Neuronal stem cell (in vitro differentiated cells): ENCODE results near the gene VPS26C. TPM values are rescaled to one million over a fixed set of nuclear protein-coding genes. Genes with fewer than 3 reads are reported as not detected.
"Not testable (repeated sequence)": the region's sequence is repeated elsewhere in the genome, so short reads cannot be mapped to it uniquely, and the experiment has no call there.

Experiments
- DNase-seq: peaks from one replicate; pipeline ENCODE4 v3.0.0-alpha.2; 2013; ENCODE audit warnings: low spot score
- H2AFZ ChIP-seq: one replicate; pipeline ENCODE4 v1.6.1; 2013; ENCODE audit warnings: mild to moderate bottlenecking, low read length, inconsistent platforms
- H2AK5ac ChIP-seq: 2 replicates; pipeline ENCODE4 v1.6.1; 2013; ENCODE audit warnings: low read depth, mild to moderate bottlenecking, inconsistent platforms, low read length, moderate library complexity, mixed read lengths
- H2BK120ac ChIP-seq: 2 replicates; pipeline ENCODE4 v1.6.1; 2013; ENCODE audit warnings: low read depth, mild to moderate bottlenecking, inconsistent platforms, low read length, moderate library complexity, mixed read lengths
- H2BK12ac ChIP-seq: one replicate; pipeline ENCODE4 v1.6.1; 2013; ENCODE audit warnings: low read length, inconsistent platforms
- H2BK15ac ChIP-seq: 2 replicates; pipeline ENCODE4 v1.6.1; 2013; ENCODE audit warnings: mild to moderate bottlenecking, low read length, inconsistent platforms, mixed read lengths
- H2BK5ac ChIP-seq: one replicate; pipeline ENCODE4 v1.6.1; 2013; ENCODE audit warnings: inconsistent platforms, mild to moderate bottlenecking, low read length, moderate library complexity
- H3K14ac ChIP-seq: one replicate; pipeline ENCODE4 v1.6.1; 2013; ENCODE audit warnings: low read length, inconsistent platforms
- H3K18ac ChIP-seq: 2 replicates; pipeline ENCODE4 v1.6.1; 2013; ENCODE audit warnings: low read length, inconsistent platforms
- H3K23ac ChIP-seq: 2 replicates; pipeline ENCODE4 v1.6.1; 2013; ENCODE audit warnings: low read depth, mild to moderate bottlenecking, mixed read lengths, low read length, inconsistent platforms; ENCODE audit not compliant: poor library complexity
- H3K27ac ChIP-seq: replicated peaks from 3 replicates; pipeline ENCODE4 v1.5.1; 2013; ENCODE audit warnings: low read length, inconsistent platforms
- H3K27me3 ChIP-seq, 3 experiments: 2 replicates each; pipeline ENCODE4 v1.6.1; 2013; ENCODE audit warnings: low read length in 3 of 3, mild to moderate bottlenecking in 2 of 3, inconsistent platforms in 1 of 3, low read depth in 1 of 3, mixed read lengths in 1 of 3, moderate library complexity in 1 of 3; ENCODE audit not compliant: control insufficient read depth in 3 of 3, insufficient read depth in 3 of 3
- H3K36me3 ChIP-seq, 2 donors: replicated peaks in 1 of 2; 2 replicates each; pipeline ENCODE4 v1.6.1; 2013; ENCODE audit warnings: low read length in 2 of 2; ENCODE audit not compliant: control insufficient read depth in 2 of 2, insufficient read depth in 2 of 2
- H3K4ac ChIP-seq: 2 replicates; pipeline ENCODE4 v1.6.1; 2013; ENCODE audit warnings: inconsistent platforms, mild to moderate bottlenecking, low read length, moderate library complexity
- H3K4me1 ChIP-seq, 2 donors: 1 replicate in 1 of 2; 2 replicates in 1 of 2; pipeline ENCODE4 v1.6.1; 2013; ENCODE audit warnings: low read length in 2 of 2, low read depth in 1 of 2; ENCODE audit not compliant: control insufficient read depth in 2 of 2, insufficient read depth in 1 of 2
- H3K4me2 ChIP-seq: one replicate; pipeline ENCODE4 v1.6.1; 2013; ENCODE audit warnings: mild to moderate bottlenecking, low read length, inconsistent platforms; ENCODE audit not compliant: insufficient read depth, poor library complexity, severe bottlenecking
- H3K4me3 ChIP-seq, 2 donors: 2 replicates each; pipeline ENCODE4 v1.5.1; 2013; ENCODE audit warnings: low read length in 2 of 2, mild to moderate bottlenecking in 2 of 2, inconsistent platforms in 1 of 2, moderate library complexity in 1 of 2
- H3K79me1 ChIP-seq: one replicate; pipeline ENCODE4 v1.6.1; 2013; ENCODE audit warnings: low read depth, mild to moderate bottlenecking, inconsistent platforms, low read length, moderate library complexity
- H3K9ac ChIP-seq: one replicate; pipeline ENCODE4 v1.6.1; 2013; ENCODE audit warnings: mild to moderate bottlenecking, low read depth, low read length, inconsistent platforms; ENCODE audit not compliant: poor library complexity
- H3K9me3 ChIP-seq, 2 donors: replicated peaks in 1 of 2; 2 replicates each; pipeline versions ENCODE3 to v1.6.1; 2013; ENCODE audit warnings: low read length in 2 of 2, mild to moderate bottlenecking in 2 of 2, inconsistent platforms in 1 of 2, low read depth in 1 of 2, mixed read lengths in 1 of 2, moderate library complexity in 1 of 2; ENCODE audit not compliant: control insufficient read depth in 2 of 2, insufficient read depth in 1 of 2
- H4K8ac ChIP-seq: one replicate; pipeline ENCODE4 v1.6.1; 2013; ENCODE audit warnings: low read depth, mild to moderate bottlenecking, inconsistent platforms, low read length, moderate library complexity
- H4K91ac ChIP-seq: one replicate; pipeline ENCODE4 v1.6.1; 2013; ENCODE audit warnings: low read length, low read depth, mild to moderate bottlenecking, inconsistent platforms; ENCODE audit not compliant: poor library complexity
- WGBS, 2 donors: extraction: QIAGEN DNeasy Blood & Tissue Kit; methylation state at CpG; one replicate each; pipeline ENCODE4 v1.1.7; 2013; ENCODE audit warnings: missing lambda C conversion rate in 2 of 2, mixed read lengths in 1 of 2; ENCODE audit not compliant: insufficient read length in 2 of 2, insufficient replicate concordance in 1 of 2; ENCODE audit errors: extremely low coverage in 2 of 2; 5-methylcytosine and 5-hydroxymethylcytosine counted together
- polyA plus RNA-seq, 2 experiments: library from polyadenylated mRNA; stranded (reverse); fragments of 200-250 nt; gene quantifications; one replicate each; pipeline ENCODE4 v1.2.3, GENCODE V29; 2013

Gene VPS26C
- 31.0 TPM for polyA plus RNA-seq (2013, experiment 1 of 2)
- polyA plus RNA-seq (2013, experiment 2 of 2), result 30.0 TPM

- H2BK12ac ChIP-seq, result no peak within 1 kb of the TSS
- peak within 1 kb of the TSS; percentile 89 for H2BK5ac ChIP-seq
- peak within 1 kb of the TSS; percentile 98 for H3K18ac ChIP-seq
- WGBS, 2 donors, result no CpG with 5 or more reads among the region's 86 CpGs
- H2AK5ac ChIP-seq, result peak within 1 kb of the TSS; percentile 56
- H3K36me3 ChIP-seq, result peaks cover 0 to 19% of the 10 kb centered on the region in 2 donors
- peak within 1 kb of the TSS; percentile 99 for H3K9ac ChIP-seq
- peak within 1 kb of the TSS; percentile 92 for H3K23ac ChIP-seq
- peak within 1 kb of the TSS; percentile 51 for H3K14ac ChIP-seq
- no peak within 1 kb of the TSS for H3K4ac ChIP-seq
- H3K27ac ChIP-seq, result peak within 1 kb of the TSS; percentile 99
- H2AFZ ChIP-seq, result peak within 1 kb of the TSS; percentile 91
- H2BK15ac ChIP-seq, result peak within 1 kb of the TSS; percentile 72
- peaks cover 1 to 2% of the 10 kb centered on the region in 2 donors for H3K4me1 ChIP-seq
- DNase-seq, result peak; percentile 98
- H3K27me3 ChIP-seq, result no peaks in the 10 kb centered on the region
- no peak within 1 kb of the TSS for H2BK120ac ChIP-seq
- H3K9me3 ChIP-seq, result no peaks in the 10 kb centered on the region
- H3K79me1 ChIP-seq, result peaks cover 2% of the 10 kb centered on the region
- peak within 1 kb of the TSS; percentile 70 for H3K4me2 ChIP-seq
- H4K8ac ChIP-seq, result no peak within 1 kb of the TSS
- no peak within 1 kb of the TSS for H4K91ac ChIP-seq
- H3K4me3 ChIP-seq, result peak within 1 kb of the TSS; percentile 88 to 90
Observed at GRCh38 chr21:37267269-37268185, at the start of gene VPS26C. VPS26C (minus strand) TSS chr21:37267334; CDS start chr21:37267294, 40 bp downstream.

- H3K27ac ChIP-seq, H2BK12ac ChIP-seq, H3K4me2 ChIP-seq, H3K36me3 ChIP-seq, H3K27me3 ChIP-seq, DNase-seq, H3K18ac ChIP-seq, H3K79me1 ChIP-seq, H4K8ac ChIP-seq, H3K9ac ChIP-seq, H3K4ac ChIP-seq, H2AK5ac ChIP-seq, H3K23ac ChIP-seq, H2BK15ac ChIP-seq, H4K91ac ChIP-seq, H2BK120ac ChIP-seq, H2AFZ ChIP-seq, H3K4me3 ChIP-seq, H3K14ac ChIP-seq, H3K4me1 ChIP-seq, H3K9me3 ChIP-seq, H2BK5ac ChIP-seq: not testable (repeated sequence)
- WGBS, 2 donors, result no CpG with 5 or more reads among the region's 2 CpGs
Observed at GRCh38 chr21:37316072-37316471, 48.9 kb upstream of the VPS26C start.

- no peak overlapping the region for H3K18ac ChIP-seq
- no peaks in the 10 kb centered on the region for H3K27me3 ChIP-seq
- no peak overlapping the region for H3K14ac ChIP-seq
- H2BK120ac ChIP-seq, result no peak overlapping the region
- peaks cover 0 to 2% of the 10 kb centered on the region in 2 donors for H3K9me3 ChIP-seq
- H2AFZ ChIP-seq, result no peak overlapping the region
- H3K23ac ChIP-seq, result no peak overlapping the region
- no peak overlapping the region for H3K4ac ChIP-seq
- no peak overlapping the region for H2AK5ac ChIP-seq
- WGBS, 2 donors, result no CpG with 5 or more reads among the region's 4 CpGs
- H3K36me3 ChIP-seq, result no peaks in the 10 kb centered on the region
- H3K4me1 ChIP-seq, result no peaks in the 10 kb centered on the region
- H3K27ac ChIP-seq, result no peak overlapping the region
- no peak overlapping the region for H4K91ac ChIP-seq
- no peaks in the 10 kb centered on the region for H3K79me1 ChIP-seq
- H3K4me3 ChIP-seq, result no peak overlapping the region
- no peak overlapping the region for H2BK5ac ChIP-seq
- H2BK12ac ChIP-seq, result no peak overlapping the region
- H4K8ac ChIP-seq, result no peak overlapping the region
- H3K9ac ChIP-seq, result no peak overlapping the region
- no peak for DNase-seq
- no peak overlapping the region for H3K4me2 ChIP-seq
- no peak overlapping the region for H2BK15ac ChIP-seq
Observed at GRCh38 chr21:37300114-37300751, 33.1 kb upstream of the VPS26C start.

GRCh38 chr21:37297364-37297763, 30.2 kb upstream of the VPS26C start:
- H3K27ac ChIP-seq, result no peak overlapping the region
- H3K9me3 ChIP-seq, result peaks cover 0 to 2% of the 10 kb centered on the region in 2 donors
- WGBS, 2 donors, result no CpG with 5 or more reads among the region's 7 CpGs
- H2AK5ac ChIP-seq, result no peak overlapping the region
- H2BK5ac ChIP-seq, result no peak overlapping the region
- H2BK15ac ChIP-seq, result no peak overlapping the region
- H3K4me3 ChIP-seq, result no peak overlapping the region
- no peaks in the 10 kb centered on the region for H3K79me1 ChIP-seq
- H3K4me1 ChIP-seq, result peaks cover under 1 to 2% of the 10 kb centered on the region in 2 donors
- H2AFZ ChIP-seq, result no peak overlapping the region
- H3K23ac ChIP-seq, result no peak overlapping the region
- H3K4ac ChIP-seq, result no peak overlapping the region
- H3K14ac ChIP-seq, result no peak overlapping the region
- no peak for DNase-seq
- H3K36me3 ChIP-seq, result no peaks in the 10 kb centered on the region
- no peak overlapping the region for H3K9ac ChIP-seq
- H4K91ac ChIP-seq, result no peak overlapping the region
- H3K27me3 ChIP-seq, result no peaks in the 10 kb centered on the region
- no peak overlapping the region for H2BK12ac ChIP-seq
- H3K4me2 ChIP-seq, result no peak overlapping the region
- H4K8ac ChIP-seq, result no peak overlapping the region
- no peak overlapping the region for H2BK120ac ChIP-seq
- H3K18ac ChIP-seq, result no peak overlapping the region
